ENCODE data around the gene WFIKKN1.

DNA sequence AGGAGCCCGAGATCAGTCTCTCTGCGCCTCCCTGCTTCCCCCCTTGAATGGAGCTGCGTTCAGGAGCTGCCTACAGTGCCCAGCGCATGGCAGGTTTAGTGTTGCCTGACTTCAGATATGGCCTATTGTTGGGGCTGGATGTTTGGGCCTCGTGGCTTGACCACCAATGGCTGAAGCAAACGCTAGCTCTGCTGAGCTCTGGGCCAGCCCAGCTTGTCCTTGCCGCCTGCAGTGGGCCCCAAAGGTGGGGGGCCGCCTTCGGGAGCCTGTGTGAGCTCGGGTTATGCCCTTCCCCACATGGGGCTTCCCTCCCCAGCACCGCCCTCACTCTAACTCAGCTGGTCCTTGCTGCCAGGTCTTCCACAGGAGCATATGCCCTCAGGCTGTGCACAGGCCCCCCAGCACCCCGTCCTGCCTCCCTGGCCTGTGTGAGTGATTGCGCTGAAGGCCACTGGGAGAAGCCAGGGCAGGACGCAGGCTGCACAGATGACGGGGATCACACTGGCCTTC is 7.3 kb downstream of the WFIKKN1 start:
- TF ChIP-seq, protein P1, sequence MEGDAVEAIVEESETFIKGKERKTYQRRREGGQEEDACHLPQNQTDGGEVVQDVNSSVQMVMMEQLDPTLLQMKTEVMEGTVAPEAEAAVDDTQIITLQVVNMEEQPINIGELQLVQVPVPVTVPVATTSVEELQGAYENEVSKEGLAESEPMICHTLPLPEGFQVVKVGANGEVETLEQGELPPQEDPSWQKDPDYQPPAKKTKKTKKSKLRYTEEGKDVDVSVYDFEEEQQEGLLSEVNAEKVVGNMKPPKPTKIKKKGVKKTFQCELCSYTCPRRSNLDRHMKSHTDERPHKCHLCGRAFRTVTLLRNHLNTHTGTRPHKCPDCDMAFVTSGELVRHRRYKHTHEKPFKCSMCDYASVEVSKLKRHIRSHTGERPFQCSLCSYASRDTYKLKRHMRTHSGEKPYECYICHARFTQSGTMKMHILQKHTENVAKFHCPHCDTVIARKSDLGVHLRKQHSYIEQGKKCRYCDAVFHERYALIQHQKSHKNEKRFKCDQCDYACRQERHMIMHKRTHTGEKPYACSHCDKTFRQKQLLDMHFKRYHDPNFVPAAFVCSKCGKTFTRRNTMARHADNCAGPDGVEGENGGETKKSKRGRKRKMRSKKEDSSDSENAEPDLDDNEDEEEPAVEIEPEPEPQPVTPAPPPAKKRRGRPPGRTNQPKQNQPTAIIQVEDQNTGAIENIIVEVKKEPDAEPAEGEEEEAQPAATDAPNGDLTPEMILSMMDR (IDR thresholded peaks at IDR 0.05): no peak
- no peak for TF ChIP-seq POLR2A (IDR thresholded peaks at IDR 0.05)
